GM10847 (cell line): Measurements from ENCODE around the gene CAMKK2.

Experiments
- POLR2A ChIP-seq: IDR thresholded peaks from 2 replicates; pipeline ENCODE4 v1.6.1; 2011; ENCODE audit not compliant: insufficient read length; ENCODE audit errors: extremely low read depth

The CAMKK2 gene

GRCh38 chr12:121238604-121239350, 57.7 kb downstream of the CAMKK2 start:
- no peak for TF ChIP-seq POLR2A

- no peak for TF ChIP-seq POLR2A
These were observed 58.4 kb downstream of the CAMKK2 start for GRCh38 chr12:121238086-121238485.

- TF ChIP-seq POLR2A = no peak
These were observed 59.1 kb downstream of the CAMKK2 start for GRCh38 chr12:121237415-121237814.

GRCh38 chr12:121236776-121237175, 59.7 kb downstream of the CAMKK2 start:
- no peak for TF ChIP-seq POLR2A

GRCh38 chr12:121233628-121234020, 62.9 kb downstream of the CAMKK2 start:
- TF ChIP-seq POLR2A = no peak

GRCh38 chr12:121232977-121233627, 63.4 kb downstream of the CAMKK2 start:
- no peak for TF ChIP-seq POLR2A

- TF ChIP-seq POLR2A = no peak
These were observed 64.3 kb downstream of the CAMKK2 start for GRCh38 chr12:121232163-121232562.

GRCh38 chr12:121230538-121230907, 66.0 kb downstream of the CAMKK2 start:
- no peak for TF ChIP-seq POLR2A

- no peak for TF ChIP-seq POLR2A
These were observed 67.4 kb downstream of the CAMKK2 start for GRCh38 chr12:121228919-121229665.

GRCh38 chr12:121227294-121227693, 69.2 kb downstream of the CAMKK2 start:
- no peak for TF ChIP-seq POLR2A

GRCh38 chr12:121226399-121226798, 70.1 kb downstream of the CAMKK2 start:
- TF ChIP-seq POLR2A = no peak

GRCh38 chr12:121224591-121224990, 71.9 kb downstream of the CAMKK2 start:
- no peak for TF ChIP-seq POLR2A

- TF ChIP-seq POLR2A = no peak
These were observed 72.9 kb downstream of the CAMKK2 start for GRCh38 chr12:121223292-121224285.

GRCh38 chr12:121222847-121223246, 73.7 kb downstream of the CAMKK2 start:
- TF ChIP-seq POLR2A = no peak
